Stimulated activated naive CD8-positive, alpha-beta T cell treated with anti-CD3 and anti-CD28 coated beads, Interleukin-15, Interleukin-2, amounts not matched to agents 100 ng/mL and 50 ng/mL, for 24 hours (primary cell): ENCODE data around the gene PPARD.

ENCODE experiments used
- H3K27ac Mint-ChIP-seq: one replicate; pipeline ENCODE4 v1.8.0; 2021; ENCODE audit warnings: mild to moderate bottlenecking, mixed read lengths
- H3K27me3 Mint-ChIP-seq: one replicate; pipeline ENCODE4 v1.8.0; 2021; ENCODE audit warnings: mixed read lengths
- H3K36me3 Mint-ChIP-seq: one replicate; pipeline ENCODE4 v1.8.0; 2021; ENCODE audit warnings: low read depth, mixed read lengths
- H3K4me1 Mint-ChIP-seq: one replicate; pipeline ENCODE4 v1.8.0; 2021; ENCODE audit warnings: low read depth, mixed read lengths
- H3K4me3 Mint-ChIP-seq: one replicate; pipeline ENCODE4 v1.8.0; 2021; ENCODE audit warnings: mild to moderate bottlenecking, mixed read lengths
- H3K9me3 Mint-ChIP-seq: one replicate; pipeline ENCODE4 v1.8.0; 2021; ENCODE audit warnings: mixed read lengths

PPARD gene

DNA sequence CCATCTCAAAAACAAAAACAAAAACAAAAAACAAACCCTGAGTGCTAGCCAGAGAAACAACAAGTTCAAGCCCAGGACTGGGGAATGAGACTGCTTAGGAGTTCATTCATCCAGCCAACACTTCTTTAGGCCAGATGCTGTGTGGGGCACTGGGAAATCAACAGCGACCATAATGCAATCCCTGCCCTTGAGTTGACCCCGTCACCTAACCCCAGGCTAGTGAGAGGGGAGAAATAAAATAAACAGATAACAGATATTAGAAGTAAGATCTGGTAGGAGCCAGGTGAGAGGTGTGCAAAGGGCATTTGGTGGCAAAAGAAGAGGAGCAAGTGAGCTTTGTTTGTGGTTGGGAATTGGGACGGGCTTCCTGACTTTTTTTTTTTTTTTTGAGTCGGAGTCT, 120.9 kb downstream of the PPARD start:
- H3K27ac Mint-ChIP-seq = no peak overlapping the region
- peaks cover 64% of the 10 kb centered on the region for H3K36me3 Mint-ChIP-seq
- no peak overlapping the region for H3K4me3 Mint-ChIP-seq
- peaks cover 9% of the 10 kb centered on the region for H3K4me1 Mint-ChIP-seq
- H3K27me3 Mint-ChIP-seq = no peaks in the 10 kb centered on the region
- H3K9me3 Mint-ChIP-seq = no peaks in the 10 kb centered on the region

DNA sequence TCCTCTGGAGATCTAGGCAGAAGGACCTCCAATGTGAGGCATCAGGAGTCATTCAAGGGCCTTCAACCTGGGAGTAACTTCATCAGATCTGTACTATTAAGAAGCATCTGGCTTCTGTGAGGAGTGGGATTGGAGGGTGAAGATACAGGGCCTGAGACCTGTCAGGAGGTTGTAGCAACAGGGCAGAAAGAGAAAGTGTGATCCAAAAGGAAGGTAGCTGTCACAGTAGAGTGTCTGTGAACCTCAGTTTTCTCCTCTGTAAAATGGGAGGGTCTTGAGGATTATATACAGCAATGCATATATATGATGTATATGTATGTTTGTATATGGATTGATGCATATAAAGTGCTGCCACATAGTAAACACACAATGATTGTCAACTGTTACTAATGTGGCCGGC, 123.3 kb downstream of the PPARD start:
- Mint-ChIP-seq H3K4me3 (no peak overlapping the region), H3K27me3 (no peaks in the 10 kb centered on the region), H3K36me3 (peaks cover 73% of the 10 kb centered on the region), H3K27ac (no peak overlapping the region), H3K9me3 (no peaks in the 10 kb centered on the region), H3K4me1 (peaks cover 25% of the 10 kb centered on the region)

DNA sequence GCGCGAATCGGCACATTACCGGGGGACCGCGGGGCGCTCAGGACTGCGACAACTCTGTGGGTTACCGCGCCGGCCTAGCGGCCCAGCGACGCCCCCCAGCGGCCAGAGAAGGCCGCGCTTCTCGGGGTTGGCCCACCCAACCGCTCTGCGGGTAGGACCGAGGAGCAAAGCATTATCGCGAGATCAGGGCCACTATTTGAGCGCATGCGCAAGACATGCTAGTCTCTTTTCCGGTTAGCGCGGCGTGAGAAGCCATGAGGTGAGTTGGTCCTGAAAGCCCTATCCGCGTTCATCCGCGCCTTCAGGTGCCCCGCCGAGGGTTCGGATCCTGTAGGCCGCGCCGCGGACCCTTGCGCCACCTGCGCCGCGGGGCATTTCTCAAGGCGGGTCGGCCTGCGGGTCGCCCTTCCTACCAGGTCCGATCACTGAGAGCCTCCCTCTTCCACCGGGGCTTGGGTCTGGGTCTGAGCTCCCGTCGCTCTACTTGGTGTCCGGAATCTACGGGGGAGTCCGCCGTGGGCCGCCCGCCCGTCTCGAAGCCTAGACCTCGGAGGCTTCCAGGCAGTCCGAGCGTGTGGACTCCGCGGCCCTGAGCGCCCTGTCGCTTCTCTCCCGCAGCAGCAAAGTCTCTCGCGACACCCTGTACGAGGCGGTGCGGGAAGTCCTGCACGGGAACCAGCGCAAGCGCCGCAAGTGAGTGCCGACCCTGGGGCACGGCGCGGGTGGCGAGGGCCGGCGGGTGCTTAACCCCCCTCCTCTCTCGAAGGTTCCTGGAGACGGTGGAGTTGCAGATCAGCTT, 126.0 kb downstream of the PPARD start, which contains the start of gene RPL10A:
RPL10A (plus strand) TSS at position 221 of the 799 bp plus-strand sequence; CDS start at position 255, 34 bp downstream.
- no peaks in the 10 kb centered on the region for H3K9me3 Mint-ChIP-seq
- peak within 1 kb of the TSS; percentile 97 for H3K4me3 Mint-ChIP-seq
- peak within 1 kb of the TSS; percentile 97 for H3K27ac Mint-ChIP-seq
- peaks cover 77% of the 10 kb centered on the region for H3K36me3 Mint-ChIP-seq
- H3K4me1 Mint-ChIP-seq = peaks cover 42% of the 10 kb centered on the region
- H3K27me3 Mint-ChIP-seq = no peaks in the 10 kb centered on the region

DNA sequence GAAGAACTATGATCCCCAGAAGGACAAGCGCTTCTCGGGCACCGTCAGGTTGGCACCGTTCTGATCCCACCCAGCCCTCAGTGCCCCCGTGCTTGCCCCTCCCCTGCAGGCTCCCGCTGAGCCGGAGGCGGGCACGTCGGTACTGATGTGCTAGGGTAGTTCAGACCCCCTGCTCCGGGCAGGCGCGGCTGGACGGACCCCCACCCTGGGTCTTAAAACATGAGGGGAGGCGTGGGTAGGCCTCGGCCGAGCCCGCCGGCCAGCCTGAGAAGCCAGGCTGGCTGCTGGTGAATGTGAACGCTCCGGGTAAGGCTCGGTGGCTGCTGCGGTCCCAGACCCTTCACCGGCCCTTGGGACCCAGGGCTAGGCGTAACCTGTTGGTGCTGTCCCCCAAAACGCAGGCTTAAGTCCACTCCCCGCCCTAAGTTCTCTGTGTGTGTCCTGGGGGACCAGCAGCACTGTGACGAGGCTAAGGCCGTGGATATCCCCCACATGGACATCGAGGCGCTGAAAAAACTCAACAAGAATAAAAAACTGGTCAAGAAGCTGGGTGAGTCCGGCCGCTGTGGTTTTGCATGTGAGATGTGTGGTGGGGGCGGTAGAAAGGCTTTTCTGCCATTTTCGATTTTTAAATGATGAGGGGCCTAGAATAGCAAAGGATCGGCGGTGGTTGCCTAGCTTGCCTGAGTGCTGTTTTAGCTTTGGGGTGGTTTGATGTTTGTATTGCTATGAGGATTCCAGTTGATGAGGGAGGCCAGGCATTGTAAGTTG, 126.8 kb downstream of the PPARD start:
- peaks cover 42% of the 10 kb centered on the region for H3K4me1 Mint-ChIP-seq
- H3K36me3 Mint-ChIP-seq = peaks cover 69% of the 10 kb centered on the region
- H3K27me3 Mint-ChIP-seq = no peaks in the 10 kb centered on the region
- H3K4me3 Mint-ChIP-seq = peak overlapping the region; percentile 97
- H3K27ac Mint-ChIP-seq = peak overlapping the region; percentile 97
- H3K9me3 Mint-ChIP-seq = no peaks in the 10 kb centered on the region

DNA sequence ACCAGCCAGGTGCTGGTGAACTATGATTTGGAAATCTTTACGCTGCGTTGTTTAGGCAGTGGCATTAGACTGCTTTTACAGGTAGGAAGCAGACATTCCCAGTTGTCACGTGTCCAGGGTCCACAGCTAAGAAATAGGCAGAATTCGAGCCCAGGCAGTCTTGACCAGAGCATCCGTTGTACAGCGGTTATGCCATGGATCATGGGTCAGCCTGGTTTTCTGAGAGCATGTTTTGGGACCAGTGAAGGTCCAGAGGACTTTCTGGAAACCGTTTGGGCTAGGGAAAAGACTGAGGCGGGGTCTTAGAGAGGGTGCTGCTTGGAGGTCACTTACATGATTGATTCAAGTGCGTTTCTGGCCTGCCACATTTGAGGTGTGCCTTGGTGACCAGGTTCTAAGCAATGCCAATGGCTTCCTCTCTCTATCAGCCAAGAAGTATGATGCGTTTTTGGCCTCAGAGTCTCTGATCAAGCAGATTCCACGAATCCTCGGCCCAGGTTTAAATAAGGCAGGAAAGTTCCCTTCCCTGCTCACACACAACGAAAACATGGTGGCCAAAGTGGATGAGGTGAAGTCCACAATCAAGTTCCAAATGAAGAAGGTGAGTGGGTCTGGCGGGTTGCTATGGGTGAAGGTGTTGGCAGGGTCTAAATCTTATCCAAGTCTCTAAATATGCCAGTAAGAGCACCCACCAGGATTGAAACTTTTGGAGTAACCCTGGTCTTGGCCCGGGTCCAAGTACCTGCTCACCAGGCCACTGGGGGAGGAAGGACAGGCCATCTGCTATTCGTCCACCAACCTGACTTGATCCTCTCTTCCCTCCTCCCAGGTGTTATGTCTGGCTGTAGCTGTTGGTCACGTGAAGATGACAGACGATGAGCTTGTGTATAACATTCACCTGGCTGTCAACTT, 127.6 kb downstream of the PPARD start:
- H3K4me3 Mint-ChIP-seq = peak overlapping the region; percentile 97
- no peaks in the 10 kb centered on the region for H3K9me3 Mint-ChIP-seq
- no peaks in the 10 kb centered on the region for H3K27me3 Mint-ChIP-seq
- H3K27ac Mint-ChIP-seq = peak overlapping the region; percentile 97
- peaks cover 66% of the 10 kb centered on the region for H3K36me3 Mint-ChIP-seq
- peaks cover 42% of the 10 kb centered on the region for H3K4me1 Mint-ChIP-seq

DNA sequence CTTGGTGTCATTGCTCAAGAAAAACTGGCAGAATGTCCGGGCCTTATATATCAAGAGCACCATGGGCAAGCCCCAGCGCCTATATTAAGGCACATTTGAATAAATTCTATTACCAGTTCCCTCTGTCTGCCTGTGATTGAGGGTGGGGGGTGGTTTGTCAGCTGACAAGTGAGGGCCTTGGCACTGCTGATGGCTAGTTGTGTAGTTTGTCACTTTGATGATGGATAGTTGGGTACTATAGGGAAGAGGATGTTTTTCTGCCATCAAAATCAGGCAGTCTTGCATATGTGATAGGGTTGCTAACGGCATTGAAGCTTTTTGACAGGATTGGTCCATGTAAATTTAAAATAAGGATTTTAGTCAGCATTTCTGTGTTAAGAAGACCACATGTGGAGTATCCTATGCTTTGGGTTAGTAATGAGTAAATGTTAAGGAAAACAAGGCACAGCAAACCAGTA, 128.3 kb downstream of the PPARD start:
- peaks cover 42% of the 10 kb centered on the region for H3K4me1 Mint-ChIP-seq
- H3K36me3 Mint-ChIP-seq = peaks cover 65% of the 10 kb centered on the region
- H3K27me3 Mint-ChIP-seq = no peaks in the 10 kb centered on the region
- H3K9me3 Mint-ChIP-seq = no peaks in the 10 kb centered on the region
- peak overlapping the region; percentile 97 for H3K4me3 Mint-ChIP-seq
- H3K27ac Mint-ChIP-seq = peak overlapping the region; percentile 97

DNA sequence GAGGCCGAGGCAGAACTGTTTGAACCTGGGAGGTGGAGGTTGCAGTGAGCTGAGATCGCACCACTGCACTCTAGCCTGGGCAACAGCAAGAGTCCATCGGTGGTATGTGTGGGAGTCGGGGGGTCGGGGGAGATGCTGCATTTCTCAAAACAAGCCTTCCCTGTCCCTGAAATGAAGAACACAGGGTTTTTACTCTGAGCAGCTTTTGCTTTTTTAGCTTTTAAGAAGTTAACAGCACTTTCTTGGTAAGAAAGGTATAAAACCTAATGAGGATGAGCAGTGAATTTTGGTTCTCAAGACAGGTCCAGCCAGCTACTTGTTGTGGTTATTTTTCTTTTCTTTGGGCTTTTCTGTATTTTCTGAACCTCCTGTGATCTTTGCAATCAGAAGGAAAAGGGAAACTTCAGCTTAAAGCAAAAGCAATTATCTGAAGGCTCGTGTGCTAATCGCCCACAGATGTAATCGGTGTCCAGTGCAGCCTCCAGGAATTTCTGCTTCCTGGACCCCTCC, 129.5 kb downstream of the PPARD start:
- no peaks in the 10 kb centered on the region for H3K9me3 Mint-ChIP-seq
- peak overlapping the region; percentile 97 for H3K4me3 Mint-ChIP-seq
- H3K36me3 Mint-ChIP-seq = peaks cover 55% of the 10 kb centered on the region
- H3K27me3 Mint-ChIP-seq = no peaks in the 10 kb centered on the region
- peaks cover 42% of the 10 kb centered on the region for H3K4me1 Mint-ChIP-seq
- peak overlapping the region; percentile 97 for H3K27ac Mint-ChIP-seq

DNA sequence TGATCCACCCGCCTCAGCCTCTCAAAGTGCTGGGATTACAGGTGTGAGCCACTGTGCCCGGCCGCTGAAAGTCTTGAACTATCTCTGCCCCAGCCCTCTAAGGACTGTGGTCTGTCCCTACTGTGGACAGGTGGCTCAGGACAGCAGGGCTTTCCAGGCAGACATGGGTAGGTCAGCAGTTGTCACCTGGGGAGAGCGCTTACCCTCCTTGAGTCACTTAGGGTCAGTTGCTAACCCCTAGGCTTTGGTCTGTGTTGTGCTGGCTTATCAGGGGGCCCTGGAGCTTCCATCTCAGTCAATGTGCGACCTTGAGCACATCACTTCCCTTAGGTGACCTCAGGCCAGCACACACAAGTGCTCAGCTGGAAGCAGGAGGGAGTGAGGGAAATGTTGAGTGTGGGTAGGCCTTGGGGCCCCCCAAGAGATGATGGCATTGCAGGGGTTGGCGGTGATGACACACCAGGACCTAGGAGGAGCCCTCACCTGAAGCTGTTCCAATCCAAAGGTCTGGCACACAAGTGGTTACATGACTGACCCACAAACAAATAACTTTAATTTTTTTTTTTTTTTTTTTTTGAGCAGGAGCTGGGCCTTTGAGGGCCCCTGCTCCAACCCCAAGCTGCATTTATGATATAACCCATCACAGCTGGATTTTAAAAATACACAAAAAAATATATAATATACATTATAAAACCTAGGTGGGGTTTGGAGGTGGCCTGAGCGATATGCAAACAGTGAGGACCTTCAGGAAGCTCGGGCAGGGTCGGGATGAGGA, 130.9 kb downstream of the PPARD start:
- Mint-ChIP-seq H3K27me3 (no peaks in the 10 kb centered on the region), H3K27ac (peak overlapping the region; percentile 67), H3K36me3 (peaks cover 47% of the 10 kb centered on the region), H3K4me1 (peaks cover 32% of the 10 kb centered on the region), H3K4me3 (peak overlapping the region; percentile 49), H3K9me3 (no peaks in the 10 kb centered on the region)

DNA sequence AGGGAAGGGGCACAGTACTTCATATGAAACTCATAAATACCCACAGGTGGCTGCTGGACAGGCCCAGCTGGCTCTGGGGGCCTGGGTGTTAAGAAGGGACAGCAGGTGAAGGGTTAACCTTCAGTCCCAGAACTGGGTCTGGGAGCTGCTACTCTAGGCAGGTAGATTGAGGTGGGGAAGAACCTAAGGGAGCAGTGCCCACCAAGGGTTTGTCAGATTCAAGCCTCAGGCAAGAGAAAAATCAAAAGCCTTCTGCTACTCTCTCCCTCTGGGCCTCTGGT, 131.4 kb downstream of the PPARD start:
- peaks cover 32% of the 10 kb centered on the region for H3K4me1 Mint-ChIP-seq
- H3K27ac Mint-ChIP-seq = no peak overlapping the region
- peaks cover 42% of the 10 kb centered on the region for H3K36me3 Mint-ChIP-seq
- no peaks in the 10 kb centered on the region for H3K9me3 Mint-ChIP-seq
- H3K27me3 Mint-ChIP-seq = no peaks in the 10 kb centered on the region
- no peak overlapping the region for H3K4me3 Mint-ChIP-seq

DNA sequence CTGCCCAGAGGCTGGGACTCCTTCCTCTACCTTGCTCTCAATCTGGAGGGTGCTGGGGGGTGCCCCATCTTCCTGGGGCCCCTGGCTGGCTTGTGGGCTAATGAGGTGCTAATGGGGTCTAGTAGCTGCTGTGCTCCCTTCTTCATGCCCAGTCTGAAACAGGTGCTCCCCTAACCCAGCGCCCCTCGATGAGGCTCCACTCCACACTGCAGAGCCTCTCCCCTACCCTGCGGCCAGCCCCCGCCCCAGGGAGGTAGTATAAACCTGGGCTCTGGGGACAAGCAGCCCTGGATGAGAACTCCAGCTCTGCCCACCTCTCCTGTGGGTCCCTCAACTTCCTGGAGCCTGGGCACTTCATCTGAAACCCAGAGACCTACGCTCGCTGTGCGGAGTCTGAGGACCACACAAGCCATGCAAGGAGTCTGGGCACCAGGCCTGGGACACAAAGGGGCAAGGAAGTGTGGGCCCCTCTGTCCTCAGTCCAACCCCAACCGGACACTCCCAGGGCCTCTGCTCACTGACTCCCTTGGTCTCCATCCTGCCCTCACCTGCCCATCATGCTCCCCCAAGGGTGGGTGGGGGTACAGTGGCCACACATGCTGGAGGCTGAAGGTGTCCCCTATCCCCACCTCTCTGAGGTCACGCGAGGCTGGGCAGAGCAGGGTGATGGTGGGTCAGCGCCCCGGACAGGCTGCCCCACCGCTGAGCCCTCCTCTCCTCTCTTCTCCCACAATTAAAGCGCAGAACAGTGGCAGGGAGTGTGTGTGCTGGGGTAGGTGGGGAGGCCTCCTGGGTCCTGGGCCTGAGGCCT, 132.0 kb downstream of the PPARD start:
- Mint-ChIP-seq H3K4me1 (peaks cover 30% of the 10 kb centered on the region), H3K9me3 (no peaks in the 10 kb centered on the region), H3K27ac (peak overlapping the region; percentile 36), H3K36me3 (peaks cover 36% of the 10 kb centered on the region), H3K27me3 (no peaks in the 10 kb centered on the region), H3K4me3 (no peak overlapping the region)

DNA sequence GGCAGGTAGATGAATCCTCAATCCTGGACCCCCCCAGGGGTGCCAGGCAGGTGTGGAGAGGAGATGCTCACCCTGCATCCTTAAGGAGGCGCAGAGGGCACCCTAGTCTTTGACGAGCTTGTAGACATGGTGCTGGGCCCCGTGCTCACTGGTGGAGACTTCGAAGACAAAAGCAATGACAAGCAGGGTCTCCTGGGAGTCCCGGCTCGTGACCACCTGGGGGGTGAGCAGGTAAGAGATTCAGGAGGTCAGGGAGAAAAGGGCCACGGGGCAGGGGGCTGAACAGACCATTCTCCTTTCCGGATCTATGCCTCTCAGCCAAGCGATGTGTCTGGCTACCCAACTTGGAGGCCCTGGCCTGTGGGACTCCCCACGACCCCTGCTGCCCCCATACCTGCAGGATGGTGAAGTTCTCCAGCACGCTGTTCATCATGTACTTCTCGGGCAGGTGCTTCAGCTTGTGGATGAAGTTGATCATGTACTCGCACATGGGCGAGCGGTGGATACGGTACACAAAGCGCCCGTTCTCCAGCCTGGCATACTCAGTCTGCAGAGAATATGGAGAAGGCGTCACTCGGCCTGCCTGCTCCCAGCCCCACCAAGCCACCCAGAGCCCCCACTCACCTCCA, 132.7 kb downstream of the PPARD start:
- no peaks in the 10 kb centered on the region for H3K27me3 Mint-ChIP-seq
- no peaks in the 10 kb centered on the region for H3K9me3 Mint-ChIP-seq
- H3K27ac Mint-ChIP-seq = peak overlapping the region; percentile 47
- no peak overlapping the region for H3K4me3 Mint-ChIP-seq
- peaks cover 29% of the 10 kb centered on the region for H3K36me3 Mint-ChIP-seq
- peaks cover 23% of the 10 kb centered on the region for H3K4me1 Mint-ChIP-seq

DNA sequence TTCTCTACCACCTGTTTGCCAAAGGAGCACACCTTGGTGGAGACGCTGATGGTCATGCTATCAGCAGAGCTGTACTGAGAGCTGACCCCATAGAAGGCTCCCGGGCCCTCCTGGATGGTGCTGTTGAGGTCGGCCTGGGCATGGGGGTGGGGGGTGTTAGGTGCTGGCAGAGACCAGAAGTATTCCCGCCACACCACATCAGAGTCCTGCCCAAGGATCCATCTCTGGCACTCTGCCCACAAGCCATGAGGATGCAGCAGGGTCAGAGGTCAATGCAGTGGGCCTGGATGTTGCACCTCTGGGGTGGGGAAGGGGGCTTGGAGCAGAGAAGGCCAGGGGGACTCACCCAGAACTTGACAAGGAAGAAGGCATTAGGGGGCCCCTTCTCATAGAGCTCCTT, 133.2 kb downstream of the PPARD start:
- Mint-ChIP-seq H3K4me1 (peaks cover 18% of the 10 kb centered on the region), H3K9me3 (no peaks in the 10 kb centered on the region), H3K4me3 (no peak overlapping the region), H3K27me3 (no peaks in the 10 kb centered on the region), H3K36me3 (peaks cover 24% of the 10 kb centered on the region), H3K27ac (no peak overlapping the region)

DNA sequence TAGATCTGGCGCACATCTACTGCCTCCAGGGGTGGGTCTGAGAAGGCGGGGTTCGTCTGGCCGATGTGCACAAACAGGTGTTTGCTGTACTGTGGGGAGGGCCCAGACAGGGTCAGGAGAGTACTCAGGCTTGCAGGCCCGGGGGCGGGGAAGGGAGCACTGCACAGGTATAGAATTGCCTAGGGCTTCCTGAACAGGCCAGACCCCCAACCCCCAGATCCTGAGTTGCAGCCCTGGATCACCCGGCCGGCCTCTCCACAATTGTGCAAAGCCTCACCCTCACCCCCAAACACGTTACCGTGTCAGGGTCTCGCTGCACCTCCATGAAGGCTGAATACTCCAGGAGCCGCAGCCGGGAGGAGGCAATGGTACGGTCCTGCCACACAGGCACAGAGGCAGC, 133.6 kb downstream of the PPARD start:
- Mint-ChIP-seq H3K4me1 (peaks cover 14% of the 10 kb centered on the region), H3K36me3 (peaks cover 19% of the 10 kb centered on the region)

More for the DNA sequence above, 133.6 kb downstream of the PPARD start:
- no peaks in the 10 kb centered on the region for H3K27me3 Mint-ChIP-seq
- H3K27ac Mint-ChIP-seq = no peak overlapping the region
- H3K9me3 Mint-ChIP-seq = no peaks in the 10 kb centered on the region
- no peak overlapping the region for H3K4me3 Mint-ChIP-seq
